Fibroblast of pulmonary artery (primary cell): Measurements from ENCODE around the gene PPP1R13B.

Experiments used
- DNase-seq: peaks from one replicate; pipeline ENCODE4 v3.0.0-alpha.2; 2010; ENCODE audit warnings: low read depth
- H3K4me3 ChIP-seq: replicated peaks from 2 replicates; pipeline ENCODE4 v1.5.1; 2011; ENCODE audit warnings: low read depth, mild to moderate bottlenecking, control low read depth, low read length, moderate library complexity
- CTCF ChIP-seq: IDR thresholded peaks from 2 replicates; pipeline ENCODE4 v1.5.1; 2011; ENCODE audit warnings: mild to moderate bottlenecking, control low read depth, low read length, inconsistent platforms; ENCODE audit errors: missing control alignments

Gene PPP1R13B

GRCh38 chr14:103817595-103817994 is 29.8 kb downstream of the PPP1R13B start:
- DNase-seq, result no peak
- H3K4me3 ChIP-seq, result no peak overlapping the region
- no peak for TF ChIP-seq CTCF

- H3K4me3 ChIP-seq, result no peak overlapping the region
- DNase-seq, result no peak
- TF ChIP-seq CTCF, result no peak
These were observed 30.4 kb downstream of the PPP1R13B start for GRCh38 chr14:103816991-103817390.

DNA sequence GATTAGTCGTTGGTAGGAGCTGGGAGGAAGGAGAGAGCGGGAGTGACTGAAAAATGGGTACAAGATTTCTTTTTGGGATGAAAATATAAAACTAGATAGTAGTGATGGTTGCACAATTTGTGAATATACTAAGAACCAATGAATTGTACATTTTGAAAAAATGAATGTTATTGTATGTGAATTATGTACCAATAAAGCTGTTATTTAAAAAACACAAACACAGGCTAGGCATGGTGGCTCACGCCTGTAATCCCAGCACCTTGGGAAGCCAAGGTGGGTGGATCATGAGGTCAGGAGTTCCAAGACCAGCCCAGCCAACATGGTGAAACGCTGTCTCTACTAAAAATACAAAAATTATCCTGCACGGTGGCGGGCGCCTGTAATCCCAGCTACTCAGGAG is 32.1 kb downstream of the PPP1R13B start:
- no peak for TF ChIP-seq CTCF
- DNase-seq, result no peak

GRCh38 chr14:103811189-103811588 is 36.2 kb downstream of the PPP1R13B start:
- no peak overlapping the region for H3K4me3 ChIP-seq
- no peak for DNase-seq
- TF ChIP-seq CTCF, result no peak

More for the DNA sequence above, 32.1 kb downstream of the PPP1R13B start:
- no peak overlapping the region for H3K4me3 ChIP-seq

DNA sequence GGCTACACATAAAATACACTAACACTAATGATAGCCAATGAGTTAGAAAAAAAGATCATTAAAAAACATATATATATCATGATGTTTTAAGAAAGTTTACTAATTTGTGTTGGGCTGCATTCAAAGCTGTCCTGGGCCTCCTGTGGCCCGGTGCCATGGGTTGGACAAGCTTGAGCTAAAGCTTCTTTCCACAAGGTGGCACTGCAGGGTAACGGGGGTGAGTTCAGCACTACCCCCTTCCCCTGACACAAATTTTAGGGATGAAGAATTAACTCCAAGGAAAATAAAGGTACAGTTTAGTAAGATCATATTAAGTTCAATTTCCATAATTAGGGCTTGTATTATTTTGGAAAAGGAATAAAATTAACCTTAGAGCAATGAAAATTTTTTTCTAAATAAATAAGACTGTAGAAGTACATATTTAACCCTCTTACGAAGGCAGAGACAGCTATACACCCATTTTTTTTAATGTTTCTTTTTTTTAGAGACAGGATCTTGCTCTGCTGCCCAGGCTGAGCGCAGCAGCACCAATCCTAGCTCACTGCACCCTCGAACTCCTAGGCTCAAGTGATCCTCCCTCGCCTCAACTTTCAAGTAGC is 38.9 kb downstream of the PPP1R13B start:
- TF ChIP-seq CTCF, result peak; percentile 85
- H3K4me3 ChIP-seq, result no peak overlapping the region
- DNase-seq, result peak; percentile 82

DNA sequence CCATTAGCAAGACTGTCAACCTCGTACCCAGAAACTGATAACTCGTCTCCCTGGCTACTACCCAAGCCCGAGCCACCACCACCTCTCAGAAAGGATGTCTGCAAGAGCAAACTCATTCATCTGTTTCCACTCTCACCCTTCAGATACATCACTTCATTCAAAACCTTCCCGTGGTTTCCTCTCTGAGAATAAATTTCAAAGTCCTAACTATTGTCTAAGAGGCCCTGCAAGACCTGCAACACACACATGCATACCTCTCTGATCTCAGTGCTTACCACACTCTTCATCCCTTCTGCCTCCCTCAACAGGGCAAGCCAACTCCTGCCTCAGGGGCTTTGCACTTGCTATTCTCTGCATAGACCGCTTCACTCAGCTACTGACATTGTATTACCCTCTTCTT is 40.6 kb downstream of the PPP1R13B start:
- TF ChIP-seq CTCF, result no peak

DNA sequence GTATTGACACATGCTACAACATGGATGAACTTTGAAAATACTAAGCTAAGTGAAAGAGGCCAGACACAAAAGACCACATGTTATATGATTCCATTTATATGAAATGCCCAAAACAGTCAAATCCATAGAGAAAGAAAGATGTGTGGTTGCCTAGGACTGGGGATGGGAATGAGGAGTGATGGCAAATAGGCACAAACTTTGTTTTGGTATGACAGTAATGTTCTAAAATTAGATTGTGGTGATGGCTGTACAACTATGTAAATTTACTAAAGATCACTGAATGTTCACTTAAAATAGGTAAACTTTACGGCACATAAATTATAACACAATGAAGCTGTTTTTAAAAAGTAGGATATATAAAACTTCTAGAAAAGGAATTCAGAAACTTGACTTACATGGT is 41.7 kb downstream of the PPP1R13B start:
- no peak for TF ChIP-seq CTCF
- no peak for DNase-seq
- H3K4me3 ChIP-seq, result no peak overlapping the region

More for the DNA sequence above, 40.6 kb downstream of the PPP1R13B start:
- H3K4me3 ChIP-seq, result no peak overlapping the region
- no peak for DNase-seq
